ENCODE data around the gene SREK1IP1.

DNA sequence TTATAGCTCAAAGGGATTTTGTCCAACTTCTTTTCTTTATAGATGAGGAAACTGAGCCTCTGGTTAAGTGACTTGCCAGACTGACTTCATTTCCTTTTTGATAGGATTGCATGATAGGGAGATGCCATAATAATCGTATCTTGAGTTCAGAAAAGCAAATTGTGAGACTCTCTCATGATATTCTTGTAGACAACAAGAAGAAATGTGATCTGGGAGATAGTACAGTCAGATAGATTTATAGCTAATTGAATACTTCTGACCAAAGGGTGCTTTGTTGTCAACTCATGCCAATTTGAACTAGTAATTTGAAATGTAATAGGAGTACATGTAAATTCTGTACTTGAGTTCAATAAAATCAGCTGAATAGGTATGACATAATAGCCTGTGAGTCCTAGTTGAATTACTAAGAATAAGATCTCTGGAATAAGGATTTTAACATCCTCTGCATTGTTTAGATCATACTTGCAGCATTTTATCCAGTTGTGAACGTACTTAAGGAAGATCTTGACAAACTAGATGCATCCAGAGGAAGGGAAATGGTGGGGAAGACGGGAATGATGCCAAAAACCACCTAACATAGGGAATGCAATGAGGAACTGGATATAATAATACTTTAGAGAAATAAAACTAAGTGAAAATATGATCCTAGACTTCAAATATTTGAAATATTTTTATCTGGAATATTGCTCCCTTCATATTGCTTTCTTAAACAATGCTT lies 25.7 kb upstream of the SREK1IP1 start:
- TF ChIP-seq, protein P1, sequence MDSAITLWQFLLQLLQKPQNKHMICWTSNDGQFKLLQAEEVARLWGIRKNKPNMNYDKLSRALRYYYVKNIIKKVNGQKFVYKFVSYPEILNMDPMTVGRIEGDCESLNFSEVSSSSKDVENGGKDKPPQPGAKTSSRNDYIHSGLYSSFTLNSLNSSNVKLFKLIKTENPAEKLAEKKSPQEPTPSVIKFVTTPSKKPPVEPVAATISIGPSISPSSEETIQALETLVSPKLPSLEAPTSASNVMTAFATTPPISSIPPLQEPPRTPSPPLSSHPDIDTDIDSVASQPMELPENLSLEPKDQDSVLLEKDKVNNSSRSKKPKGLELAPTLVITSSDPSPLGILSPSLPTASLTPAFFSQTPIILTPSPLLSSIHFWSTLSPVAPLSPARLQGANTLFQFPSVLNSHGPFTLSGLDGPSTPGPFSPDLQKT (IDR thresholded peaks at IDR 0.05; ENCODE audit: borderline replicate concordance, low read depth, low read length), result no peak
- no peak for TF ChIP-seq RBAK (tag by site-specific recombination; IDR thresholded peaks at IDR 0.05)
- TF ChIP-seq, protein P2, sequence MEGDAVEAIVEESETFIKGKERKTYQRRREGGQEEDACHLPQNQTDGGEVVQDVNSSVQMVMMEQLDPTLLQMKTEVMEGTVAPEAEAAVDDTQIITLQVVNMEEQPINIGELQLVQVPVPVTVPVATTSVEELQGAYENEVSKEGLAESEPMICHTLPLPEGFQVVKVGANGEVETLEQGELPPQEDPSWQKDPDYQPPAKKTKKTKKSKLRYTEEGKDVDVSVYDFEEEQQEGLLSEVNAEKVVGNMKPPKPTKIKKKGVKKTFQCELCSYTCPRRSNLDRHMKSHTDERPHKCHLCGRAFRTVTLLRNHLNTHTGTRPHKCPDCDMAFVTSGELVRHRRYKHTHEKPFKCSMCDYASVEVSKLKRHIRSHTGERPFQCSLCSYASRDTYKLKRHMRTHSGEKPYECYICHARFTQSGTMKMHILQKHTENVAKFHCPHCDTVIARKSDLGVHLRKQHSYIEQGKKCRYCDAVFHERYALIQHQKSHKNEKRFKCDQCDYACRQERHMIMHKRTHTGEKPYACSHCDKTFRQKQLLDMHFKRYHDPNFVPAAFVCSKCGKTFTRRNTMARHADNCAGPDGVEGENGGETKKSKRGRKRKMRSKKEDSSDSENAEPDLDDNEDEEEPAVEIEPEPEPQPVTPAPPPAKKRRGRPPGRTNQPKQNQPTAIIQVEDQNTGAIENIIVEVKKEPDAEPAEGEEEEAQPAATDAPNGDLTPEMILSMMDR (tag by site-specific recombination; IDR thresholded peaks at IDR 0.05), result no peak
- TF ChIP-seq, protein P3, sequence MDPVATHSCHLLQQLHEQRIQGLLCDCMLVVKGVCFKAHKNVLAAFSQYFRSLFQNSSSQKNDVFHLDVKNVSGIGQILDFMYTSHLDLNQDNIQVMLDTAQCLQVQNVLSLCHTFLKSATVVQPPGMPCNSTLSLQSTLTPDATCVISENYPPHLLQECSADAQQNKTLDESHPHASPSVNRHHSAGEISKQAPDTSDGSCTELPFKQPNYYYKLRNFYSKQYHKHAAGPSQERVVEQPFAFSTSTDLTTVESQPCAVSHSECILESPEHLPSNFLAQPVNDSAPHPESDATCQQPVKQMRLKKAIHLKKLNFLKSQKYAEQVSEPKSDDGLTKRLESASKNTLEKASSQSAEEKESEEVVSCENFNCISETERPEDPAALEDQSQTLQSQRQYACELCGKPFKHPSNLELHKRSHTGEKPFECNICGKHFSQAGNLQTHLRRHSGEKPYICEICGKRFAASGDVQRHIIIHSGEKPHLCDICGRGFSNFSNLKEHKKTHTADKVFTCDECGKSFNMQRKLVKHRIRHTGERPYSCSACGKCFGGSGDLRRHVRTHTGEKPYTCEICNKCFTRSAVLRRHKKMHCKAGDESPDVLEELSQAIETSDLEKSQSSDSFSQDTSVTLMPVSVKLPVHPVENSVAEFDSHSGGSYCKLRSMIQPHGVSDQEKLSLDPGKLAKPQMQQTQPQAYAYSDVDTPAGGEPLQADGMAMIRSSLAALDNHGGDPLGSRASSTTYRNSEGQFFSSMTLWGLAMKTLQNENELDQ (tag by site-specific recombination; IDR thresholded peaks at IDR 0.05; ENCODE audit: low read depth), result no peak
